HG02943 (cell line): ENCODE data around the gene ATAD3C.

Experiments
- ATAC-seq: cut with Tn5 transposase; IDR thresholded peaks from one replicate; pipeline ENCODE4 v1.9.1; 2021; ENCODE audit warnings: mild to moderate bottlenecking, low read depth, moderate library complexity; ENCODE audit not compliant: unreplicated experiment

Gene ATAD3C

GRCh38 chr1:1430114-1430982 lies 19.1 kb upstream of the ATAD3C start:
- ATAC-seq: no peak

GRCh38 chr1:1430992-1431844 lies 18.3 kb upstream of the ATAD3C start:
- no peak for ATAC-seq

GRCh38 chr1:1431845-1432273 lies 17.6 kb upstream of the ATAD3C start:
- ATAC-seq: no peak

GRCh38 chr1:1432274-1432950 lies 17.1 kb upstream of the ATAD3C start:
- no peak for ATAC-seq

GRCh38 chr1:1432951-1433803 lies 16.3 kb upstream of the ATAD3C start:
- no peak for ATAC-seq

GRCh38 chr1:1433804-1434130 lies 15.7 kb upstream of the ATAD3C start:
- ATAC-seq: no peak

- ATAC-seq: no peak
Measured at GRCh38 chr1:1434131-1434823, 15.2 kb upstream of the ATAD3C start.

GRCh38 chr1:1434824-1435105 lies 14.7 kb upstream of the ATAD3C start:
- no peak for ATAC-seq

GRCh38 chr1:1435106-1435903 lies 14.2 kb upstream of the ATAD3C start, which contains the start of gene VWA1:
Gene VWA1 (plus strand): TSS chr1:1435690. CDS start chr1:1435749, 59 bp downstream.
- ATAC-seq: no peak

GRCh38 chr1:1435911-1436629 lies 13.4 kb upstream of the ATAD3C start:
- no peak for ATAC-seq

GRCh38 chr1:1436630-1437032 lies 12.9 kb upstream of the ATAD3C start:
- no peak for ATAC-seq

GRCh38 chr1:1437033-1437903 lies 12.2 kb upstream of the ATAD3C start:
- ATAC-seq: no peak

- ATAC-seq: peak; percentile 59
Measured at GRCh38 chr1:1437904-1438376, 11.5 kb upstream of the ATAD3C start.

- ATAC-seq: no peak
Measured at GRCh38 chr1:1438531-1439381, 10.7 kb upstream of the ATAD3C start.

- ATAC-seq: no peak
Measured at GRCh38 chr1:1439546-1440261, 9.8 kb upstream of the ATAD3C start.
